ENCODE results near the gene TOX4.

TOX4 gene

DNA sequence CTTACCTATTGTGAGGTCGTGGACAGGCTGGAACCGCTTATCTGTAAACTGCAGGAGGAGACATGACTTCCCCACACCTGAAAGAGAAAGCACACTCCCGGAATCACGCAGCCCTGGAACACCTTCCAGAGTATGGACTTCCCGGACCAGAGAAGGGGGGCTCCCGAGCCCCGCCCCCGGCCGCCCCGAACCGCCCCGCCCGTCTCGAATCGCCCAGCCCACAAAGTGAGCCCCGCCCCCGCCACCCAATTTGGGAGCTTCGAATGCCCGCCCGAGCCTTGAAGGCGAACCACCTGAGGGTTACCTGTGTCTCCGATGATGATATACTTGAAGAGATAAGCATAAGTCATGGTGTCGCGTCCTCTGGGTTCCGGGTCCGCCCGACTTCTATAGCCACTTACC is 471 bp upstream of the TOX4 start:
- Mint-ChIP-seq H3K4me3 (peak overlapping the region; percentile 99), H3K9me3 (no peaks in the 10 kb centered on the region), H3K4me1 (peaks cover 17% of the 10 kb centered on the region), H3K36me3 (peaks cover 13% of the 10 kb centered on the region), H3K27ac (peak overlapping the region; percentile 98), H3K27me3 (no peaks in the 10 kb centered on the region)
- peak; percentile 47 for ATAC-seq (ENCODE audit: low read depth)
- no peak for DNase-seq (ENCODE audit: low spot score in 2 of 2)

DNA sequence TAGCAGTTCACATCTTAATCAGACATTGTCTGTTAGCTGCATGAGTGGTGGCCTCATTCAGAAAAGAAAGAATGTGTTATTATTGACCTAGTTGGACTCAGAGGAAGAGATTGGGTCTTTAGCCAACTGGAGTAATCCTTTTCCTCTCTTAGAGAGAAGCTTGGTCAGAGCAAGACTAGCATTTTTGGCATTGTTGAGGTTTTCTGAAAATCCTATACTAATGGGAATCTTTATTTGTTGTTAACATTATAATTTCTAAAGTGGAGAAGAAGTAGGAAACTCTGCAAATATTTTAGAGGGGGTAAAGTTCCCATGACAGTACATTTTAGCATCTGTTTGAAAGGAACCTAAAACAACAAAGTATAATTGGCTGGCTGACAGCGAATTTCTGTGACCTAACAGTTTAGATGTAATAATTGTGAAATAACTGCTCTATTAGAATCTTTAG is 9.7 kb downstream of the TOX4 start:
- H3K27me3 Mint-ChIP-seq = no peaks in the 10 kb centered on the region

DNA sequence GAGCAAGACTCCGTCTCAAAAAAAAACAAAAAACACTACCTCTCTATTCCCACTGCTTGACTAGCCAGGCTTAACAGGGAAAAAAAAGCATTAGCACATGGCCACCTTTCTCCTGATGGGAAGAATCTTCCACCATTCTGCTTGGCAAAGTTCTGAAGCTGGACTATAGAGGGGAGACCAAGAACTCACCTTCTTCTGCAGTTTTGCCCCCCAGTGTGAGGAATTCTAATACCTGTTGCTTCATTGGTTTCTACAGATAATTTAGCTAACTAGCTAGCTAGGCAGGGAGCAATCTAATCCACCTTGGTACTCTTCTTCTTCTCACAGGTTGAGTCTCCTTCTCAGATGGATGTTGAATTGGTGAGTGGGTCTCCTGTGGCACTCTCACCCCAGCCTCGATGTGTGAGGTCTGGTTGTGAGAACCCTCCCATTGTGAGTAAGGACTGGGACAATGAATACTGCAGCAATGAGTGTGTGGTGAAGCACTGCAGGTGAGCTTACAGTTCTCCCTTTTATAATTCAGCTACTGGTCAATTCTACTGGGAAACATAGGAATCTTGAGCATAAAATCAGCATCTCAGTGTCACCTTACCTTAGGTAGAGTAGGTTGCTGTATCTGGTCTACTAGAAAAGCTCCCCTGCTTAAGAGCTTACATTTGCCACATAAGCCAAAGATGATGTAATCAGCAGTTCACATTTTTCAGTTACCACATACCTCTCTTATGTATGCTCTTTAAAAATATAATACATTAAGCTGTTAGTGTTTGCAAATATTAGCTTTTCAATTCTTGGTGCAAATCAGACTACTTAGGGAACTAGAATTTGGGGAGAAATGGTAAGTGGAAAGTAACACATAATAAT is 18.1 kb downstream of the TOX4 start:
- no peak overlapping the region for H3K4me3 Mint-ChIP-seq
- no peaks in the 10 kb centered on the region for H3K4me1 Mint-ChIP-seq
- no peak overlapping the region for H3K27ac Mint-ChIP-seq
- no peaks in the 10 kb centered on the region for H3K9me3 Mint-ChIP-seq
- H3K27me3 Mint-ChIP-seq = no peaks in the 10 kb centered on the region
- ATAC-seq (ENCODE audit: low read depth) (no peak), DNase-seq (ENCODE audit: low spot score in 2 of 2) (no peak)
- H3K36me3 Mint-ChIP-seq = peaks cover 32% of the 10 kb centered on the region

More for the DNA sequence above, 9.7 kb downstream of the TOX4 start:
- H3K27ac Mint-ChIP-seq = no peak overlapping the region
- no peaks in the 10 kb centered on the region for H3K4me1 Mint-ChIP-seq
- ATAC-seq (ENCODE audit: low read depth) (no peak), DNase-seq (ENCODE audit: low spot score in 2 of 2) (no peak)
- no peaks in the 10 kb centered on the region for H3K9me3 Mint-ChIP-seq
- peaks cover 12% of the 10 kb centered on the region for H3K36me3 Mint-ChIP-seq
- H3K4me3 Mint-ChIP-seq = no peak overlapping the region

DNA sequence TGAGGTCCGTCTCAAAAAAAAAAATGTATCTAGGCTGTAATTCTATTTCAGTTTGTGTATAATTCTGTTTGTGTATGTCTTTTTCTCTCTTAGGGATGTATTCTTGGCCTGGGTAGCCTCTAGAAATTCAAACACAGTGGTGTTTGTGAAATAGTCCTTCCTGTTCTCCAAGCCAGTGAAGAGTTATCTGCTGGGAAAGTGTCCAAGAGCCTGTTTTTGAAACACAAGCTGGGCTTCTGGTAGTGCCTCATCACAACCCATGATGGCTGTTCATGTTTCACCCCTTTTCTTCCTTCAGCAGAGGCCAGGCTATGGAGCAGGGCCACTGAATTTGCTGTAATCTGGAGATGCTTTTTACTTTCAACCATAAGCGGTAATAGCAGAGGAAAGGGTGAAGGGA is 19.5 kb downstream of the TOX4 start:
- ATAC-seq (ENCODE audit: low read depth) (no peak), DNase-seq (ENCODE audit: low spot score in 2 of 2) (no peak)
- Mint-ChIP-seq H3K27me3 (no peaks in the 10 kb centered on the region), H3K36me3 (peaks cover 35% of the 10 kb centered on the region), H3K27ac (no peak overlapping the region), H3K4me1 (peaks cover 4% of the 10 kb centered on the region), H3K9me3 (no peaks in the 10 kb centered on the region), H3K4me3 (no peak overlapping the region)

DNA sequence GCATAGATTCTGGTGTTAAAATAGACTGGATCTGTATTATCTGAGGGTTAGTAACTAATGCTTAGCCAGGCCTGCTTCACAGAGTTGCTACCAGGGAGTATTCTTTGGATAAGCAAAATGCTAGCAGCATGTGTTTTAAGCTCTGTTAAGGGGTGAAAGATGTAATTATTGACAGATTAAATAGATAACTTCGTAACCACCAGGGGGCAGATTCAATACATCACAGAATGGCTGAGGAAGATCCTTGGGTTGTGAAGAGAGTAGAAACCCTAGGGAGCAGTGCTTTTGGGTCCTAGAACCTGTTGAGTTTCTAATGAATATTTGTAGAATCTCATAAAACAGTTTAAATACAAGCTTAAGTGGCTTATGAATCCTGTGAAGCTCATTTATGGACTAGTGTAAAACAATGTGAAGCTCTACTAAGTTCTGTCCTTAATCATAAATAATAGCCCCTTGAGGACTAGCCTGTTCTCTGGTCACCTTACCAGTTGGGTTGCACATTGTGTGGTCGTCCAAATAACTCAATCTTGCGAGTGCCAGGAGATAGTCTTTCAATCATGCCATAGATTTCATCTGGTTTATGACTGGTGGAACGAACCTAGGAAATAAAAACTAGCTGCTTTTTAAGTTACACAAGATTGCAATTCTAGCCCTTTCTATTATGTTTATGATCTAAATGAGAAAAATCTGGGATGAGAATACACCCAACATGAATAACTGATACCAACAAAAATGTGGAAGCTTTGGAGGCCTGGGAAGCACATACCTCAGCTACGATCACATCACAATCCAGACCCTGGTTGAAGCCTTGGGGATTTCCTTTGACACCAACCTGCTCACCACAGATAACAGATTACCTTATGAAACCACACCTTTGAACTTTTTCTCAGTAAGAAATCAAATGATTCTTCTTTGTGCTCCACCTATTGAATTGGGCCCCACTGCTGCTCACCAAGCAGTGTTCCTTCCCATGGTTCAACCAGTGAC is 21.8 kb downstream of the TOX4 start:
- ATAC-seq (ENCODE audit: low read depth) = peak; percentile 73
- Mint-ChIP-seq H3K4me1 (peaks cover 4% of the 10 kb centered on the region), H3K27ac (no peak overlapping the region), H3K36me3 (peaks cover 32% of the 10 kb centered on the region), H3K9me3 (no peaks in the 10 kb centered on the region), H3K4me3 (no peak overlapping the region), H3K27me3 (no peaks in the 10 kb centered on the region)
- peak in 1 of 2 donors; percentile 28 for DNase-seq (ENCODE audit: low spot score in 2 of 2)

DNA sequence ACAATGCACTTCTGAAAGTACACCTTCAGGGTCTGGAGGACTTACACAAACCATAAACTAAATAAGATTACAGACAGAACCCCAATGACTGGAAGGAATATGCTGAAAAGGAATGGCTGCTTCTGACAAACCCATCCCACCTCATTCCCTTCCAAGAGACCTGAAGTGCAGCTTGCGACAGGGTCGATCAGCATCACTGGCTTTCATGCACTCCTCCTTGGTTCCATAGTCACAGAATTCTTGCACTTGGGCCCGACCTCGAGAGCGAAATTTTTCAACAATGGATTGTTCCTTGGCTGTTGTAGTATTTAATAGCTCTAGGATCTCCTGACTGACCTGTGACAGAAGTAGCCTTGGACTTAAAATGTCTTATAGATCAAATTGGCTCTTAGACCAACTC is 24.6 kb downstream of the TOX4 start:
- H3K9me3 Mint-ChIP-seq = no peaks in the 10 kb centered on the region
- H3K4me3 Mint-ChIP-seq = no peak overlapping the region
- H3K27me3 Mint-ChIP-seq = no peaks in the 10 kb centered on the region
- ATAC-seq (ENCODE audit: low read depth) (no peak), DNase-seq (ENCODE audit: low spot score in 2 of 2) (no peak)
- no peak overlapping the region for H3K27ac Mint-ChIP-seq
- H3K4me1 Mint-ChIP-seq = peaks cover 8% of the 10 kb centered on the region
- peaks cover 25% of the 10 kb centered on the region for H3K36me3 Mint-ChIP-seq

DNA sequence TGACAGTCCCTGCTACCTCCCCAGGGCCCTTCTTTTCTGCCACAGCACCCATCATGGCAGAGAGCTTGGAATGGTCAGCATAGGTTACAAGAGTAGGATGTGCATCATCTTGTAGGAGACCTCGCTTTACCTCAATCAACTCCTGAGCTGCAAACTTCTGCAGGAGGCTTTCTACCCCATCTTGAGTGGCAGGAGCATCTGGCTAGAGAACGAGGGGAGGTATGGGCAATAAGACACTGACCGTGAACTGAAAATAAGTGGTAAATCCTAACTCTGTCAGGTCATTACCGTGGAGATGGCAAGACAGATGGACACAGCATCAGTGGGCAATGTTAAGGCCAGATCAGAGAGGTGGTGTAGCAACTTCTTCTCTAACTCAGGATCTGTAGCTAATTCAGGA is 26.4 kb downstream of the TOX4 start:
- Mint-ChIP-seq H3K4me1 (peaks cover 10% of the 10 kb centered on the region), H3K36me3 (peaks cover 24% of the 10 kb centered on the region), H3K27ac (no peak overlapping the region), H3K4me3 (no peak overlapping the region), H3K27me3 (no peaks in the 10 kb centered on the region), H3K9me3 (no peaks in the 10 kb centered on the region)
- DNase-seq (ENCODE audit: low spot score in 2 of 2) (no peak), ATAC-seq (ENCODE audit: low read depth) (no peak)

DNA sequence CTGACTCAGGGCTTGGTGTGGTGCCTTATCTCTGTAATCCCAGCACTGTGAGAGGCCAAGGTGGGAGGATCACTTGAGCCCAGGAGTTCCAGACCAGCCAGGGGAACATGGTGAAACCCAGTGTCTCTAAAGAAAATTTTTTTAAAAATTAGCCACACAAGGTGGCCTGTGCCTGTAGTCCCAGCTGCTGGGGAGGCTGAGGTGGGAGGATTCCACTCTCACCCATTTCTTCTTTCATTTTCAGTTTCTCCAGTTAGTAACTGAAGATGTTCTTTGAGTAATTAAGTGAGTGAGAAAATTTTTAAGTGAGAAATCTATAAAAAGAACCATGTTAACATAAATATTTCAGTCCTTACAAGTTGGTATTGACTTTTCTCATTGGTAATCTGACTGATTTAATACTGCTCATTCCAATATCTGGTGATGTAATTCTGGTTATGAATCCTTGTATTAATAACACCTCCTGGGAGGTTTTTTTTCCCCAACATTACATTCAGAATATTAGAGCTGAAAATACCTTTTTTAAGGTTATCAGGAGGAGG is 28.1 kb downstream of the TOX4 start:
- no peaks in the 10 kb centered on the region for H3K9me3 Mint-ChIP-seq
- DNase-seq (ENCODE audit: low spot score in 2 of 2) (no peak), ATAC-seq (ENCODE audit: low read depth) (peak; percentile 64)
- H3K27me3 Mint-ChIP-seq = no peaks in the 10 kb centered on the region
- no peak overlapping the region for H3K4me3 Mint-ChIP-seq
- H3K27ac Mint-ChIP-seq = no peak overlapping the region
- H3K4me1 Mint-ChIP-seq = peaks cover 17% of the 10 kb centered on the region
- H3K36me3 Mint-ChIP-seq = peaks cover 18% of the 10 kb centered on the region

DNA sequence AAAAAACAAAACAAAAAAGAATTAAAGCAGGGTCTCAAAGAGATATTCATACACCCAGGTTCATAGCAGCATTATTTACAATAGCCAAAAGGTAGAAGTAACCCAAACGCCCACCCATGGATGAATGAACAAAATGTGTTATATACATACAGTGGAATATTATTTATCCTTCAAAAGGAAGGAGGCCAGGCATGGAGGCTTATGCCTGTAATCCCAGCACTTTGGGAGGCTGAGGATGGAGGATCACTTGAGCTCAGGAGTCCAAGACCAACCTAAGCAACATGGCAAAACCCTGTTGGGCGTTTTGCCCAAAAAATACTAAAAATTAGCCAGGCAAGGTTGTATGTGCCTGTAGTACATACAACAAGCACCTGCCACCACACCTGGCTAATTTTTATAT is 29.6 kb downstream of the TOX4 start:
- no peaks in the 10 kb centered on the region for H3K27me3 Mint-ChIP-seq
- DNase-seq (ENCODE audit: low spot score in 2 of 2) (no peak), ATAC-seq (ENCODE audit: low read depth) (no peak)
- peaks cover 13% of the 10 kb centered on the region for H3K36me3 Mint-ChIP-seq
- no peak overlapping the region for H3K27ac Mint-ChIP-seq
- peaks cover 22% of the 10 kb centered on the region for H3K4me1 Mint-ChIP-seq
- H3K9me3 Mint-ChIP-seq = no peaks in the 10 kb centered on the region
- H3K4me3 Mint-ChIP-seq = no peak overlapping the region

DNA sequence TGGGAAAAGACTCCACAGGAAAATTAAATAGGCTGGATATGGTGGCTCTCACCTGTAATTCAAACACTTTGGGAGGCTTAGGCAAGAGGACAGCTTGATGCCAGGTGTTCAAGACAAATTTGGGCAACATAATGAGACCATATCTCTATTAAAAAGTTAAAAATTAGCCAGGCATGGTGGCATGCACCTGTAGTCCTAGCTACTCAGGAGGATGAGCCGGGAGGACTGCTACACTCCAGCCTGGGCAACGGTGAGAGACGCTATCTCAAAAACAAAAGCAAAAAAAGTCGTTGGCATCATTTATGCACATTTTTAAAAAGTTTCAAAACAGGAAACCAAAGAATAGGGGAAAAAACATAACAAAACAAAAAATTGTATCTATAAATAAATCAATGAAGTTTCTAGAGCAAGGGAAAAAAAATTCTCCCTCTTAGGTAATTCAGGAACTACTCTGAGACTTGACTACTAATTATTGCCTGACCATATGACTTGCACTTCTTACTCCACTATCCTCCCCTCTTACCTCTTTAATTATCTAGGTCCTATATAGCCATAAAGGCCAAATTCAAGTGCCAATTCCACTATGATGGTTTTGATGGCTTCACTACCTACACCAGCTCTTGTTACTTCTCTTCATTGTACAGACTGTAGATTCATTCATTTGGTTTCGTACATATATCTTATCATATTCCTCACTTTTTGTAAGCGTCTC is 32.6 kb downstream of the TOX4 start:
- Mint-ChIP-seq H3K27me3 (no peaks in the 10 kb centered on the region), H3K27ac (peak overlapping the region; percentile 98), H3K36me3 (peaks cover 6% of the 10 kb centered on the region), H3K9me3 (no peaks in the 10 kb centered on the region), H3K4me3 (peak overlapping the region; percentile 98), H3K4me1 (peaks cover 25% of the 10 kb centered on the region)
- ATAC-seq (ENCODE audit: low read depth) (no peak), DNase-seq (ENCODE audit: low spot score in 2 of 2) (no peak)

DNA sequence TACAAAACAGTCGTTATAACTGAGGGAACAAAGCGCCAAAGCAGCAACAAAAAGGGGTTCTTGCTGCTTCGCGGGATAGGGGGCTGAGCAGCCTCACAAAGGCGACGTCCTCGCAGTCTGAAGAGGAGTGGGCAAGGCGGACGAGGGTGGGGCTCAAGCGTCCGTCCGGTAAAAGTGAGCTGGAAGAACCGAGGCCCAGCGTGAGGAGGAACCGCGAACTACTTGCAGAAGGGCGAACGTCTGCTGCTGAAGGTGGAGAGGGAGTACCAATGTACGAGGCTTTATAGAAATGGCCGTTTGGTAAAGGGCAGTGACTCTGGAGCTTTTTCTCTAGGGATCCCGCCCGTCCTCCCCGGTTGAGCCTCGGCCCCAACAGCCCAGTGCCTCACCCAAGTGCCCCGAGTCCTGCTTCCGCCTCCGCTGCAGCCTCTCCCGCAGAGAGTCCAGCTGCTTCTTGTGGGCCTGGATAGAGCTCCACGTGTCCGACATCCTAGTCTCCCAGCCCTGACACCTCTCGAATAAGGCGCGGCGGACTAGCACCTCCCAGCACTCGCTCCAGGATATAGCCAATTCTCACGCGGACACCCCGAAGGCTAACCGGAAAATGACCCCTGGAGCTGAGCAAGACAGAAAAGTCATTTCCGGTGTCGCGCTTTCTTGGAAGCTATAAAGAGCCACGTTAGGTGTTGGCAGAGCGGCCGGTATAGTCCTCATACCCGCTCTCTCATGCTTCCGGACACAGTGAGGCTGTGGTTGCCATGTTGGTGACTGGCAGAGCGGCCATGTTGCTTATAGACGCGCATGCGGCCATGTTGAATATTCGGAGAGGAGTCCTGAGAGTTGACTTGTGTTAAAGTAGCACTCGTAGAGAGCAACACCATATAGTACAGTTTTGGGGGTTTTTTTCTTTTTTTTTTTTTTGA is 34.0 kb downstream of the TOX4 start, which contains the start of gene METTL3:
TSS of gene METTL3 (minus strand) at position 606 of the 923 bp plus-strand sequence. CDS start at position 489, 117 bp downstream.
- Mint-ChIP-seq H3K4me1 (peaks cover 21% of the 10 kb centered on the region), H3K27me3 (no peaks in the 10 kb centered on the region), H3K36me3 (peaks cover 6% of the 10 kb centered on the region), H3K27ac (peak within 1 kb of the TSS; percentile 98), H3K4me3 (peak within 1 kb of the TSS; percentile 98), H3K9me3 (no peaks in the 10 kb centered on the region)
- peak; percentile 99 for ATAC-seq (ENCODE audit: low read depth)
- peak; percentile 80 to 87 for DNase-seq (ENCODE audit: low spot score in 2 of 2)

DNA sequence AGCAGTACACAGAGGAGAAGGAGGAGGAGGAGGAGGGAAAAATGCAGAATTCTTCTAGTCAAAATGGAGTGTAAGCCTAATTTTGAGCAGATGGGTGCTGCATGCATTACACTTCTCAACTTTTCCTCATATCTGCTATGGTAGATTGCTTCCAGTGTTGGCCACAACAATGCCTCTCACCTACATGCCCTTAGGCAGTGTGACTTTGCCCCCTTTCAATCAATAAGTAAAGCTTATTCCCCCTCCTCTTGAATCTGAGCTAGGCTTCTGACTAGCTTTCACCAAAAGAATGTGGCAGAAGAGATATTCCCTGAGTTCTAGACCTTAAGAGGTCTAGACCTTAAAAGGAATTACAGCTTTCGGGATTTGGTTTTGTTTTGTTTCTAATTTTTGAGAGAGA is 37.3 kb downstream of the TOX4 start:
- no peak for DNase-seq (ENCODE audit: low spot score in 2 of 2)
- Mint-ChIP-seq H3K9me3 (no peaks in the 10 kb centered on the region), H3K4me3 (no peak overlapping the region)

More for the DNA sequence above, 37.3 kb downstream of the TOX4 start:
- no peak for ATAC-seq (ENCODE audit: low read depth)
- peaks cover 19% of the 10 kb centered on the region for H3K4me1 Mint-ChIP-seq
- H3K36me3 Mint-ChIP-seq = peaks cover 2% of the 10 kb centered on the region
- H3K27me3 Mint-ChIP-seq = no peaks in the 10 kb centered on the region
- no peak overlapping the region for H3K27ac Mint-ChIP-seq

Measured in memory B cell (primary cell).